H54 (cell line): Measurements from ENCODE around the gene C2orf15.
"Not testable (repeated sequence)": the region's sequence is repeated elsewhere in the genome, so short reads cannot be mapped to it uniquely, and the experiment has no call there.

ENCODE experiments used
- DNase-seq: peaks from one replicate; pipeline ENCODE4 v3.0.0; 2011; ENCODE audit warnings: low spot score, mixed read lengths; ENCODE audit not compliant: insufficient read length
- FAIRE-seq: peaks from 3 replicates; lab custom pipeline; 2011; peaks lifted over from hg19 to GRCh38; lab: Jason Lieb, UNC
- POLR2A ChIP-seq: IDR thresholded peaks from 2 replicates; pipeline ENCODE4 v1.6.1; 2011; ENCODE audit warnings: low read depth, mild to moderate bottlenecking, low read length

Gene C2orf15

DNA sequence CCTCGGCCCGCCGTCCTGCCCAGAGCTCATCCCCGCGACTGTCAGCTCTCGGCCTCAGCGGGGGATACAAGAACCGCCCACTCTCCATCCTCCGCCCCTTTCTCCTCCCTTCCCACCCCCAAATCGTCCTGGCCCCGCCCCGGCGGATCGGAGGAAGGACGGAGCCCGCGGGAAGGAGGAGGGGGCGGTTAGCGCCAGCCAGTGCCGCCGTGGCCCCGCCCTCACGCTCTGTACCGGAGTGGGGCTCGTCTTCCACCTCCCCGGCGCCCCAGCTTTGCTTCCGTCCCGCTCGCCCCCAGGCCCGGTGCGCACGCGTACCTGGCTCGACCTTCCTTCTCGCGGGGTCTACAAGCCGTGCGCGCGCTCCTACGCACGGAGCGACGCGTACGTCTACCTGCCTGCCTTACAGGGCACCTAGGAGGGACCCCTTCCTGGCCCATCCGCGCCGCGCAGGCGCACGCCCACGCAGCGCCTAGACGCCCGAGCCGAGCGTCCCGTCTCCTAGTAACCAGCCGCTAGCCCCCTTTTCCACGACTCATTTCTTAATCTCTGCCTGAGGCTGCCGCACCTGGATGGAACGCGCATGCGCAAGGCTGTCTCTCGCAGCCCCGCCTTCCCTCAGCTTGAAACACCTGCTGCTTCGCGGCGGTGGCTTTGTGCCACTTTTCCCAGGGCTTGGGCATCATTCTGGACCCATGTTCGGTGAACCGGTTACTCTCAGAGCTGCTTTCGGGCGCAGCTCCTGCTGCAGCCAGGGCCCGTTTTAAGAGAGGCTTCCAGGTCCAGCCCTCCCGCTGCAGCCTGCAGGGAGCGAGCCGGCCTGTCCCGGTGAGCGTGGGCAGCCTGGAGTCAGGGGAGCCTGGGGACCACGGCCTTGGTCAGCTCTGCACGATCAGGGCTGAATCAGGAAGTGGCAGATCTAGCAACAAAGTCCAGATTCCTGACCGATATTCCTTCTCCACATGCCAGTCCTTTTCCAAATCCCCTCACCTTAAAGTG, at the start of gene C2orf15:
Gene C2orf15 (plus strand): TSS at position 598 of the 999 bp plus-strand sequence. CDS start 8,852 bp downstream, outside the sequence.
- FAIRE-seq (peak; percentile 85), DNase-seq (peak; percentile 77)
- TF ChIP-seq POLR2A: no peak; the same call in 1 of the 2 replicates

DNA sequence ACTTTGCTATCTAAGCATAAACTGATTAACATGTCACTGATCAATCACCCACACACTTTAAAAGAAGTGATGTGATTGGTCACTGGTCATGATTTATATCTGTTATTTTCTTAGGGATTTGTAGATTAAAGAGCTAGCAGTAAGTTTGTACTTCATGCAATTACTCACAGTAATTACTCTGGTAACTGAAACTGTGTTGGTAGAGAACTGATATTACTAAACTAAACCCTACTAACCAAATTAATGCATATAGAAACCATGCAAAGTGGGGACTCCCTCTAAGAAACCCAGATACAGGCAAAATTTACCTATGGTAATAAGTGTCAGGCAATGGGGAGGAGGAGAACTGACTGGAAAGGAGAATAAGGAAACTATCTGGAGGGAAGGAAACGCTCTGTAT, 44.8 kb upstream of the C2orf15 start:
- TF ChIP-seq POLR2A: no peak
- no peak for DNase-seq
- no peak for FAIRE-seq

GRCh38 chr2:99101697-99102096, 39.8 kb upstream of the C2orf15 start:
- TF ChIP-seq POLR2A: no peak
- no peak for DNase-seq
- FAIRE-seq: no peak

DNA sequence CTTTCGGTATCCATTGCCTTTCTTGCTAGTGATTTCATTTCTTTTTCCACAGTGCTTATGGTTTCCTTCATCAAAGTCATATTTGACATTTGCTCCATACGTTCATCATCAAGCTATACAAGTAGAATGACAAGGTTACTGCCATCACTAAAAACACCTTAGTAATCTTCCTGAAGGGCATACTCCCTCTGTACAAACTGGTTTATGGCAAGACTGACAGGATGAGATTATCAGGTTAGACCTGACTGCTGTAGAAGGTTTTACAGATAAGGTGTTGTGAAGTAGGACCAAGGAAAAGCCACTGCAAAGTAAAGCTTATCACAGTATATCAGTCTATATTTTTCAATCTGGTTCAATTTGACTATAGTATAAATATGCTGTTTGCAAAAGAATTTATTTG, 37.5 kb upstream of the C2orf15 start:
- DNase-seq: no peak
- TF ChIP-seq POLR2A: no peak
- FAIRE-seq: no peak

DNA sequence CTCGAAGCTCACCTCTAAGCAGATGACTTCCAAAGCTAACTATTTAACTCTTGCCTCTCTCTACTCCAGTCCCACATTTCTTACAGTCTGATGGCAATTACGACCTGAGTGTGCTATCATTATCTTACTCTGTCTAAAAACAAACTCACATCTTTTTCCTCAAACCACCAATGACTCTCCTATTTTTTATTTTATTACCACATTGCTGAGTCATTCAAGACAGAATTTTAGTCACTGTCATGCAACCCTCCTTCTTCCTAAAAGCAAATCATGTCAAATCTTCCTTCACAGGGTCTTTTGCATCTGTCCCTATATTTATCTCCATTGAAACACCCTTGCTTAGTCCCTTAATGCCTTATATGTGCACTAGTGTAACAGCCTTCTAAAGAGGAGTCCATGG, 34.6 kb upstream of the C2orf15 start:
- no peak for DNase-seq
- TF ChIP-seq POLR2A: no peak
- no peak for FAIRE-seq

- DNase-seq (no peak), FAIRE-seq (no peak)
- no peak for TF ChIP-seq POLR2A
These were observed 30.3 kb upstream of the C2orf15 start for GRCh38 chr2:99111236-99111635.

DNA sequence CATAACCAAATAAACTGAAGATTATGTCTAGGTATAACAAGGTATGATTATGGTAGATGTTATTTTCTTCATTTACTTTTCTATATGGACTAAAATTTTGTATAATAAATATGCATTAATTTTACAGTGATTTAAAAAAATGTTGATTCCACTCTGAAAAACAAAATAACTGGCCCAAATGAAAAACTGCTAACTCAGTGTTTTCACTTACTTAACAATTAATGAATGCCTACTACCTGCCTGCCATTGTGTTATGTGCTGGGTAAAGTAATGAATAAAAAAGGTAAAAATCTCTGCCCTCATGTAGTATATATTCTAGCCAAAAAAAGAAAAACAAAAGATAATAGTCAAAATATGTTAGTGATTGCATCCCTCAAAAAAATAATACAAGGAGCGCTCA, 29.6 kb upstream of the C2orf15 start:
- FAIRE-seq: no peak

DNA sequence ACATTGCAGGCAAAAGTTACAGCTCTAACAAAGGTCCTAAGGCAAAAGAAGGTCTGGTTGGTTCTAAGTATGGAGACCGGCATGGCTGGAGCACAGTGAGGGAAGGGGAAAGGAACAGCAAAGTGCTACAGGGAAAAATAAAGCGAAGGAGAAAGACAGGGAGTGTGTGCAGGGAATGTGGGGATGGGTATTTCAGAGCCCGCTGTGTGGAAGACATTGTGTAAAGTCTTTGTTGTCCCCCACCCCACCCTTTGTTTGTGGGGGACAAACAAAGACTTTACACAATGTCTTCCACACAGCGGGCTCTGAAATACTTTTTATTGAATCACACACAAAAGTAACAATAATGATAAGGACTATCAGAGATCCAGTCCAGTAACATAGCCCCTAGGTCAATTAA, 28.9 kb upstream of the C2orf15 start:
- no peak for DNase-seq
- TF ChIP-seq POLR2A: no peak
- FAIRE-seq: no peak

More for the DNA sequence above, 29.6 kb upstream of the C2orf15 start:
- no peak for DNase-seq
- TF ChIP-seq POLR2A: no peak

GRCh38 chr2:99127981-99128380, 13.5 kb upstream of the C2orf15 start:
- FAIRE-seq: no peak
- no peak for TF ChIP-seq POLR2A
- DNase-seq: no peak

- not testable (repeated sequence) for FAIRE-seq, DNase-seq
These were observed 6.4 kb upstream of the C2orf15 start for GRCh38 chr2:99135044-99135556.

DNA sequence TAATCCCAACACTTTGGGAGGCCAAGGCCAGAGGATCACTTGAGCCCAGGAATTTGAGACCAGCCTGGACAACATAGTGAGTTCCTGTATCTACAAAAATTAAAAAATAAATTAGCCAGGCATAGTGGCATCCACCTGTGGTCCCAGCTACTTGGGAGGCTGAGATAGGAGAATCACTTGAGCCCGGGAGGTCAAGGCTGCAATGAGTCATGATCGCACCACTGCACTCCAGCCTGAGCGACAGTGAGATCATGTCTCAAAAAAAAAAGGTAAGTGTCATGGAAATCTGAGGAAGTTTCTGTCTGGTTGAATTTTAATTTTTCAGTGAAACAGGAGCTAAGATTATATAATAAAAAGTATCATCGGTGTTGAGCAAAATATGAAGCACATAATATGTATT, 2.5 kb upstream of the C2orf15 start:
- no peak for FAIRE-seq
- DNase-seq: no peak
- no peak for TF ChIP-seq POLR2A

DNA sequence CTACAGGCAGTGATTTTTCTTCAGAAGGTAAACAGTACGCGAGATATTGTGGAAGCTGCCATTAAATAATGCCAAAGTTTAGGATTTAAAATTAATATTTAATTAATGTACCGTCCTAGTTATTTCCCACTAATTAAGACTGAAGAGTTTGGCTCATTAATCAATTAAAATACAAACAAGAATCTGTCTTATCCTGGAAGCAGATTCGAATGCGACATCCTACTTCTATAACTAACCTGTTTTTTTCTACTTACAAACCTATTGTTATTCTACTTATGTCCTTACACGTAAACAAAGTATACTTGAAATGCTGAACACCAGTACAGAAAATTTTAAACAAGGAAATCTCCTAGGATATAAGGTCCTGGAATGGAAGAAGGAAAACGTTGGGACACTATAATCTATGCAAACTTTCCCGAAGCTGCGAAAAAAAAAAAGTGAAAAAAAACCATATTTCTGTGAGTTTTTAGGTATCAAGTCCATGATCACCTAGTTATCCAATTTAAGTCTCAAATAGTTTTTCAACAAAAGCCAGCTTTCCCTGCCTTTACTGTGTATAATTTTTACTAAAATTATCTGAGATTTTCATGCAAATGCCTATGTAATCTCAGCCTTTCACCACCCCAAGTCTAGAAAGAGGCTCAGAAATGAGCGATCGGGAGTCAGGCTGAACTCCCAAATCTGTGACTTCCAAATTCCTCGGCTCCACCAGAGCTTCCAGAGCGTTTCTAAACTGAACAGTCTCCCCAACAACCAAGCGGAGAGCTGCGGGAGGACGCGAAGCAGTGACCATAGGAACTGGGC, 1.2 kb upstream of the C2orf15 start:
- FAIRE-seq (no peak), DNase-seq (no peak)
- no peak for TF ChIP-seq POLR2A

- peak; percentile 57 for DNase-seq
- peak; percentile 75; the same call in 1 of the 2 replicates for TF ChIP-seq POLR2A
These were observed 722 bp upstream of the C2orf15 start for GRCh38 chr2:99140860-99141109.

DNA sequence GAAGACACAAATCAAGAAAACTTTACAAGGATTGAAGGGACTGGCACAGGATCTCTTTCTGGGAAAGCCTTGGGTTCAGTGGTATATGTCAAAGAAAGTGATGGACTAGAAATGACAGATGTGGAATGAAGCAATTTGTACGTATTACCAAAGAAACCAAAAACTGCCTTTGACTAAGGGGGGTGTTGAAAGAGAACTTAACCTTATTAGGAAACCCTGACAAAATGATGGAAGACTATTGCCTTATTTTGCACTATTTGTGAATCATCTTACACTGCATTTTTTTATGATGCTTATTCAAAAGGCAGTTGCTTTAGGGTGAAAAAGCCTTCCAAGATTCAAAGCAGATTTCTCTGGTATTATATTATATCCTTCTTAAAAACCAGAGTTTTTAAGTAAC, 9.2 kb downstream of the C2orf15 start:
- DNase-seq (no peak), FAIRE-seq (no peak)
- TF ChIP-seq POLR2A: no peak

More at GRCh38 chr2:99140860-99141109, 722 bp upstream of the C2orf15 start:
- peak; percentile 48 for FAIRE-seq
